HCT116 (cell line): Measurements from ENCODE around the gene C1orf159. TPM values are rescaled to one million over a fixed set of nuclear protein-coding genes. Genes with fewer than 3 reads are reported as not detected.

Experiments used
- ATAC-seq: fragments of 200-7000 bp; cut with Tn5 transposase; 2 replicates; pipeline ENCODE4 v1.9.1; 2020; ENCODE audit warnings: mild to moderate bottlenecking, moderate library complexity
- BruUV-seq: library from RNA; stranded (reverse); fragments of 400-500 nt; replicated peaks from 2 replicates; lab custom pipeline; 2021; lab: Mats Ljungman, UMichigan
- CTCF ChIA-PET: fragments of 300-600 bp; sonication (Branson Sonifier 250); formaldehyde crosslinking; loops from one replicate; lab custom pipeline; 2021; ENCODE audit warnings: antibody characterized with exemption; lab: Charles Lee
- POLR2A ChIA-PET: fragments of 300-600, 350-600 bp; sonication (Branson Sonifier 250); formaldehyde crosslinking; loops from one replicate; lab custom pipeline; 2021; ENCODE audit warnings: antibody characterized with exemption; lab: Charles Lee
- RAD21 ChIA-PET, 2 experiments: fragments of 300-600 bp; sonication (Branson Sonifier 250); formaldehyde crosslinking; loops; one replicate each; lab custom pipeline; 2023; ENCODE audit warnings: low total read pairs in 2 of 2; ENCODE audit not compliant: uncharacterized antibody in 2 of 2, unreplicated experiment in 2 of 2, low non-redundant PET in 1 of 2; lab: Charles Lee
- DNase-seq: peaks from one replicate; pipeline ENCODE4 v3.0.0-alpha.2; 2010; ENCODE audit warnings: low read depth, low spot score
- H2AFZ ChIP-seq: fragments of 200-600 bp; shearing (Covaris generic), sonication (generic); 2 replicates; pipeline ENCODE4 v1.6.1; 2017; ENCODE audit warnings: low read depth, mixed run types, mixed read lengths, antibody characterized with exemption, low read length; ENCODE audit not compliant: poor library complexity, severe bottlenecking
- H3K27ac ChIP-seq: 2 replicates; pipeline ENCODE4 v1.5.1; 2012; ENCODE audit warnings: low read depth, low read length
- H3K27me3 ChIP-seq: fragments of 200-600 bp; sonication (generic); 2 replicates; pipeline ENCODE4 v1.6.1; 2016; ENCODE audit warnings: mixed run types, low read length, mixed read lengths; ENCODE audit not compliant: insufficient read depth
- H3K36me3 ChIP-seq, 2 experiments: fragments of 200-500 bp in 1 of 2; fragments of 200-600 bp in 1 of 2; sonication (Bioruptor generic) in 1 of 2; sonication (generic) in 1 of 2; 2 replicates each; pipeline versions ENCODE4 v1.5.1 to v1.6.1; 2014 to 2016; ENCODE audit warnings: low read length in 2 of 2, inconsistent platforms in 1 of 2, mixed read lengths in 1 of 2, mixed run types in 1 of 2; ENCODE audit not compliant: insufficient read depth in 2 of 2, control insufficient read depth in 1 of 2
- H3K4me1 ChIP-seq, 2 experiments: fragments of 200-600 bp in 1 of 2; sonication (generic) in 1 of 2; 2 replicates each; pipeline versions ENCODE4 v1.5.1 to v1.6.1; 2012 to 2017; ENCODE audit warnings: low read length in 2 of 2, inconsistent platforms in 1 of 2, mild to moderate bottlenecking in 1 of 2, mixed read lengths in 1 of 2, mixed run types in 1 of 2, moderate library complexity in 1 of 2; ENCODE audit not compliant: insufficient read depth in 2 of 2, control insufficient read depth in 1 of 2
- H3K4me2 ChIP-seq: fragments of 200-600 bp; sonication (generic); 2 replicates; pipeline ENCODE4 v1.6.1; 2017; ENCODE audit warnings: mixed run types, low read length, mixed read lengths
- H3K4me3 ChIP-seq, 2 experiments: fragments of 200-600 bp in 1 of 2; sonication (generic) in 1 of 2; replicated peaks in 1 of 2; 2 replicates each; pipeline ENCODE4 v1.5.1; 2011 to 2016; ENCODE audit warnings: low read length in 2 of 2, control low read depth in 1 of 2, low read depth in 1 of 2, mild to moderate bottlenecking in 1 of 2, mixed read lengths in 1 of 2, mixed run types in 1 of 2
- H3K79me2 ChIP-seq: fragments of 200-600 bp; sonication (generic); 2 replicates; pipeline ENCODE4 v1.6.1; 2017; ENCODE audit warnings: mild to moderate bottlenecking, mixed run types, low read length, moderate library complexity, mixed read lengths; ENCODE audit not compliant: insufficient read depth
- H3K9ac ChIP-seq: fragments of 200-600 bp; sonication (generic); 2 replicates; pipeline ENCODE4 v1.6.1; 2016; ENCODE audit warnings: low read length, mixed read lengths
- H3K9me2 ChIP-seq: fragments of 200-600 bp; sonication (generic), shearing (Covaris generic); 2 replicates; pipeline ENCODE4 v1.6.1; 2017; ENCODE audit warnings: mixed run types, mild to moderate bottlenecking, moderate library complexity; ENCODE audit not compliant: insufficient read depth
- H3K9me3 ChIP-seq, 2 experiments: fragments of 200-500 bp in 1 of 2; fragments of 200-600 bp in 1 of 2; sonication (Bioruptor generic) in 1 of 2; sonication (generic) in 1 of 2; 2 replicates each; pipeline ENCODE4 v1.6.1; 2014 to 2017; ENCODE audit warnings: low read length in 2 of 2, mixed read lengths in 2 of 2, inconsistent platforms in 1 of 2, low read depth in 1 of 2, mild to moderate bottlenecking in 1 of 2, mixed run types in 1 of 2, moderate library complexity in 1 of 2; ENCODE audit not compliant: control insufficient read depth in 1 of 2, insufficient read depth in 1 of 2
- H4K20me1 ChIP-seq: fragments of 200-600 bp; sonication (generic), shearing (Covaris generic); 2 replicates; pipeline ENCODE4 v1.6.1; 2017; ENCODE audit warnings: mixed run types, mild to moderate bottlenecking, moderate library complexity; ENCODE audit not compliant: insufficient read depth
- CBX3 ChIP-seq: IDR thresholded peaks from 2 replicates; pipeline ENCODE4 v1.6.1; 2012; ENCODE audit warnings: low read depth
- CEBPB ChIP-seq: IDR thresholded peaks from 2 replicates; pipeline ENCODE4 v1.6.1; 2012; ENCODE audit warnings: low read depth
- EGR1 ChIP-seq: IDR thresholded peaks from 2 replicates; pipeline ENCODE4 v1.6.1; 2012; ENCODE audit warnings: low read depth
- ELF1 ChIP-seq: IDR thresholded peaks from 2 replicates; pipeline ENCODE4 v1.6.1; 2012; ENCODE audit warnings: low read depth, borderline replicate concordance
- EZH2phosphoT487 ChIP-seq: fragments of 200-600 bp; IDR thresholded peaks from 2 replicates; pipeline ENCODE4 v1.6.1; 2018; ENCODE audit warnings: antibody characterized with exemption, borderline replicate concordance
- FOSL1 ChIP-seq: IDR thresholded peaks from 2 replicates; pipeline ENCODE4 v1.6.1; 2012; ENCODE audit warnings: low read depth
- JUND ChIP-seq: IDR thresholded peaks from 2 replicates; pipeline ENCODE4 v1.6.1; 2012
- POLR2AphosphoS5 ChIP-seq: IDR thresholded peaks from 2 replicates; pipeline ENCODE4 v1.6.1; 2011; ENCODE audit warnings: mild to moderate bottlenecking, low read depth, low read length, moderate library complexity
- RAD21 ChIP-seq: IDR thresholded peaks from 2 replicates; pipeline ENCODE4 v1.6.1; 2012; ENCODE audit warnings: low read depth, mild to moderate bottlenecking
- SIN3A ChIP-seq: IDR thresholded peaks from 2 replicates; pipeline ENCODE4 v1.6.1; 2012; ENCODE audit warnings: low read depth
- SRF ChIP-seq: IDR thresholded peaks from 2 replicates; pipeline ENCODE4 v1.6.1; 2012; ENCODE audit warnings: low read depth
- TCF7L2 ChIP-seq: IDR thresholded peaks from 2 replicates; pipeline ENCODE4 v1.7.0; 2011; ENCODE audit warnings: borderline replicate concordance, inconsistent platforms; ENCODE audit not compliant: insufficient read depth, insufficient read length; ENCODE audit errors: extremely low read depth
- YY1 ChIP-seq: IDR thresholded peaks from 2 replicates; pipeline ENCODE4 v1.6.1; 2011; ENCODE audit warnings: low read length, low read depth, moderate library complexity, mild to moderate bottlenecking; ENCODE audit not compliant: insufficient replicate concordance; ENCODE audit errors: extremely low read depth
- ZBTB33 ChIP-seq: IDR thresholded peaks from 2 replicates; pipeline ENCODE4 v1.6.1; 2011; ENCODE audit warnings: mild to moderate bottlenecking, low read length, moderate library complexity; ENCODE audit not compliant: insufficient replicate concordance; ENCODE audit errors: extremely low read depth
- ZFX ChIP-seq: fragments of 450-650 bp; IDR thresholded peaks from 2 replicates; pipeline ENCODE4 v1.6.1; 2017
- intact Hi-C: fragments of 100-400 bp; cut with micrococcal nuclease; formaldehyde crosslinking; loops from 2 replicates; pipeline ENCODE4 v1.10.0; 2022
- total RNA-seq: library from RNA; stranded (reverse); gene quantifications from one replicate; pipeline ENCODE4 v1.2.1, GENCODE V29; 2021; ENCODE audit not compliant: unreplicated experiment
- TF ChIP-seq, protein P1 (sequence below): IDR thresholded peaks from 2 replicates; pipeline ENCODE4 v1.6.1; 2012

The C1orf159 gene
- total RNA-seq, 1 experiment from 2014 or later, result 22.7 TPM

GRCh38 chr1:1094981-1095380 is 20.9 kb downstream of the C1orf159 start:
- Histone ChIP-seq H3K36me3 (no peaks in the 10 kb centered on the region), H3K9me2 (no peaks in the 10 kb centered on the region), H3K4me1 (no peaks in the 10 kb centered on the region; a peak in 1 of 4 replicates), H3K27ac (no peak overlapping the region), H3K9ac (no peak overlapping the region), H3K27me3 (no peaks in the 10 kb centered on the region), H3K4me2 (no peak overlapping the region), H3K79me2 (no peaks in the 10 kb centered on the region), H2AFZ (no peak overlapping the region), H4K20me1 (no peaks in the 10 kb centered on the region), H3K9me3 (no peaks in the 10 kb centered on the region; a peak in 1 of 4 replicates), H3K4me3 (no peak overlapping the region)
- CTCF ChIA-PET, result no interaction called here
- no TSS peak for BruUV-seq
- ATAC-seq (no peak), DNase-seq (no peak)
- intact Hi-C loops, result no loop called here
- TF ChIP-seq RAD21 (no peak), EGR1 (no peak), SIN3A (no peak), ZFX (no peak), YY1 (no peak), CEBPB (no peak), SRF (no peak), ELF1 (no peak), CBX3 (no peak), POLR2AphosphoS5 (no peak), TCF7L2 (no peak), ZBTB33 (no peak), FOSL1 (no peak), JUND (no peak), EZH2phosphoT487 (no peak)
- TF ChIP-seq, protein P1, sequence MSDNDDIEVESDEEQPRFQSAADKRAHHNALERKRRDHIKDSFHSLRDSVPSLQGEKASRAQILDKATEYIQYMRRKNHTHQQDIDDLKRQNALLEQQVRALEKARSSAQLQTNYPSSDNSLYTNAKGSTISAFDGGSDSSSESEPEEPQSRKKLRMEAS, result no peak
- POLR2A ChIA-PET, result no interaction called here
- RAD21 ChIA-PET, result no interaction called here
